ENCODE results near the gene CYSRT1.

CYSRT1 gene

DNA sequence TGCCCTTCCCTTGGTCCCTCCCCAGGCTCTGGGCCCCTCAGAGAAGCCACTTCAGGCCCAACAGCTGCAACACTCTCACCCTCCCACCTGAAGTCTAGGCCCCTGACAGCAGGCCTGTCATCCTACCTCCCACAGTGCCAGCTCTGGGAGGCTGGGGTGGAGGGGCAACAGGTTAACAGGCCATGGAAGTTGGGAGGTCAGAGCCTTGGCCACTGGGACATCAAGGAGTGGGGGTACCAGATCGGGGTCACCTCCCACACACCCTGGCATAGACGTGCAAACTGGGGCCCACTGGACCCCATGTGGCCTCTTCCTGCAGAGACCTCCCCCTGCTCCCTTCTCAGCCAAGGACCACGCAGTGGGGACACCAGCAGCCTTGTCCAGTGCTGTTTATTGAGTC, 33.7 kb upstream of the CYSRT1 start:
- no peak for DNase-seq

DNA sequence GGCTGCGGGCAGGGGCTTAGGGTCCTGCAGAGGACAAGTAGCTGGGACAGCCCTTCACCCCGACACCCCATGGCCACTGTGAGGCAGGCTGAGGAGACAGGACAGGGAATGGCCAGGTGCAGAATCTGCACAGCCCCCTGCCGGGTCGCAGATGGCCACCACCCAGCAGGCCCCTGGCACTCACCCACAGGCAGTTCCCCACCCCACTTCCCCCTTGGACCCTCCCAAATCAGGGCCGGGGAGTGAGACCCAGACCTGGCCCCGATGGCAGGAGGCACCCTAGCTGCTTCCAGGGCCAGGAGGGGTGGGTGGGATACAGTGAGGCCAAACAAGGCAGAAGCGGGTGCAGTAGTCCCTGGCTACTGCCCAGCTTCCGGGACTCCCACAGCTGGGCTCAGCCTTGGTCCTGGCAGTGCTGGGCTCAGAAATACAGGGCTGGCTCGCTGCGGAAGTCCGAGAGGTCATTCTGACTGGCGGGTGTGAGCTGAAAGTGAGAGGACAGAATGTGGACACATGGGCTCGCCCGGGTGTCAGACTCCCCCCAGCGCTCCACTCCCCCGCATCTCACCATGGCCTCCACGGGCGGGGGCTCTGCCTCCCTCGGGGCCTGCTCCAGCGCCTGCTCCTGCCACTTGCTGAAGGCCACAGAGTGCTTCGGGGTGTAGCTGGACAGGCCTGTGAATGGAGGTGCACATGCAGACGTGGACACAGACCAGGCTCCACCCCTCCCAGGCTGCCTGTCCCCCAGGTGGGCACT, 33.1 kb upstream of the CYSRT1 start:
- DNase-seq = no peak

DNA sequence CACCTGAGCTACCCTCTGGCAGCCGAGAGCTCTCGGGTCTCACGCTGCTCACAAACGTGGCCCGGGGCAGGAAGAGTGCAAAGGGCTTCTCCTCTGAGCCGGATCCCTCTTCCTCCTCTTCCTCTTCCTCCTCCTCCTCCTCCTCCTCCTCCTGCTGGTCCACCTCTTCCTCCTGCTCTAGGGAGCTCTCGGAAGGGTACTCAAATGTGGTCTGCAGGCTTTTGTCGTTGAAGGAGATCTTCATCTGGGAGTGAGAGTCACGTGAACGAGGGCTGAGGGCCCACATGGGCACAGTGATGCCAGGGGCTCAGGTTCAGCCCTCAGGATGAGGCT, 32.6 kb upstream of the CYSRT1 start:
- no peak for DNase-seq

DNA sequence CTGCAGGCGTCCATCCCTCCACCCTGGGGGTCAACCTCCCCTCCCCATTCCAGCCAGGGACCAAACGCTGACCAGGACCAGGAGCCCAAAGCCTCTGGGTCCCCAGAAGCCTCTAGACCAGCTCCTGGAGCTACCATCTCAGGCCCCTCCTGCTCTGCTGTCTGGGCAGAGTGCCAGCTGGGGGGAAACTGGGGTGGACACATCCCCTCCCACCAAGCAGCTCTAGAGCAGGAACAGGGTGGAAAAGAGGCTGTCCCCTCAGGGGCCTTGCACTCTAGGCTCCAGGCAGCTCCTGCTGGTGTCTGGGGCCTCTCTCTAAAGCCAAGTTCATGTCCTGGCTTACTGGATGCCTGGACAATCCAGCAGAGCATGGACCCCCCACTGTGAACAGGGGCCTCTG, 32.1 kb upstream of the CYSRT1 start:
- no peak for DNase-seq

DNA sequence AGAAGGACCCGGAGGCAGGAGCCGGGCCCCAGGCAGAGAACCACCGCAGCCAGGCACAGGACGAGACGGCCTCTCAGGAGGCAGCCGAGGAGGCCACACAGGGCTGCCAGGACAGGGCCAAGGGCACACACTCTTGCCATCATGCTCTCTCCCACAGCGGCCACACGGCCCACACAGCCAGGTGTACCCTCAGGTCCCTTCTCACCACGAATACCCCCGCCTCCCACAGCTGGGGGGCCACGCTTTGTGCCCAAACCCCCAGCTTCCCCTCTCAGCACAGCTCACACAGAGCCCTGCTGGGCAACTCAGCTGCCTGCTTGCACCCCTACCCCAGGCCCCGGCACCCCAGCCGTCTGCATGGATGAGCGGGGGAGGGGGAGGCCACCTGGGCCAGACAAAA, 31.2 kb upstream of the CYSRT1 start:
- DNase-seq = no peak

DNA sequence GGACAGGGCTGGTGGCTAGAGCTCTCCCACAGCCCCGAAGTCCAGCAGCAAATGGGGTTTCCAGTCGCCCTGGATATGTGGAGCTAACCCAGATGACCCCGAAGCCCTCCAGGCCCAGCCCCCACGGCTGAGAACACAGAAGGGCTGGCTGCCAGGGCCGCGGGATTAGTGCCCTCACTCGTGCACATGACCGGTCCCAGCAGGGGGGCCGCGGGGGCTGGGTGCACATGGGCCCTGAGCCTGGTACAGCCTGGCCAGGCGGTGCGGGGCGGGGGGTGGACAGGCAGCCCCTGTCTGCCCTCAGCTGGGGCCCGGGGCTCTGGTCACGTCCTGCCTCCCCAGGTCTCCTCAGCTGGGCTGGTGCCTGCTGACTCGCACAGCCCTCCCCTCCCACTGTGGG, 30.6 kb upstream of the CYSRT1 start:
- no peak for DNase-seq

DNA sequence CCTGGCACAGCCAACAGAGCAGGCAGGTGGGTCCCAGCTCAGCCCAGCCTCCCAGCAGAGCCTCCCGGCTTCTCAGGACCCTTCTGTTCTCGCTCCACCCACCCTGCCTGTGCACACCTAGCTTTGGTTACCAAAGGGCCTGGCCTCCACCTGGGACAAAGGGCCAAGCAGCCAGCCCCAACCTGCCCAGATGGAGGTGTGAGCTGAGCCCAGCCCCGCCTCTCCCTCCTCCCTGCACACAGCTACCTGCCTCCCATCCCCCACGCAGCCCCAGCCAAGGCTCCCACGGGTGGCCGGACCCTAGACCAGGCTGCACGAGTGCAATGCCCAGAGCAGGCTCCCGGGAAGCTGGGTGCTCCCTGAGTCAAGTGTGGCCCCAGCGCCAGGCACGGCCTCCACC, 30.1 kb upstream of the CYSRT1 start:
- DNase-seq = no peak

DNA sequence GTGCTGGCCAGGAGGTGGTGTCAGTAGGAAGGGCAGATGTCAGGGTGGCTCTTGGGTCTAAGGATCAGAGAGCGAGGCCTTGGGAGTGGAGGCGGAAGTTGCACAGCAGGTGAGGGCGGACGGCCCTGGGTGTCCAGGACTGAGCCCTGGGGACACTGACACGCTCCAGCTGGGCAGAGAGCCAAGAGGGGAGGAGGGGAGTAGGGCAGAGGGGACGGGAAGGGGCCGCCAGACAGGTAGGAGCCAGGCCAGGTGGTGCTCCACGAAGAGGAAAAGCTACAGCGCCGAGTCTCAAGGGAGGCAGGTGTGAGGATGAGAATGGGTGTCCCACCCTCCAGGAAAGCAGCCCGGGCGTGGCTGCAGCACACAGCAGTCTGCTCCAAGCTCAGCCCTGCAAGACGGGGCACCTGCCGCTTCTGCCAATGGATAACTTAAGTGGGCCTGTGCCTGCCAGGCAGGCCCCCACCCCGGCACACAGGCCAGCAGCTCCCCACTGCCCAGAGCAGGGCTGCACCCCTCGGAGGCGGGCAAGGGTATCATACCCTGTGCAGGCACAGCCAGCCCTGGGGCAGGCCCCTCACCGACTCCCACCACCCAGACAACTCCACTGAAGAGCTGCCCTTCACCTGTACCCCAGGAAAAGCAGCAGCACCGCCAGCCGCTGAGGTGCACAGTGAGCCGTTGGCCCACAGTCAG, 29.3 kb upstream of the CYSRT1 start:
- DNase-seq = no peak

DNA sequence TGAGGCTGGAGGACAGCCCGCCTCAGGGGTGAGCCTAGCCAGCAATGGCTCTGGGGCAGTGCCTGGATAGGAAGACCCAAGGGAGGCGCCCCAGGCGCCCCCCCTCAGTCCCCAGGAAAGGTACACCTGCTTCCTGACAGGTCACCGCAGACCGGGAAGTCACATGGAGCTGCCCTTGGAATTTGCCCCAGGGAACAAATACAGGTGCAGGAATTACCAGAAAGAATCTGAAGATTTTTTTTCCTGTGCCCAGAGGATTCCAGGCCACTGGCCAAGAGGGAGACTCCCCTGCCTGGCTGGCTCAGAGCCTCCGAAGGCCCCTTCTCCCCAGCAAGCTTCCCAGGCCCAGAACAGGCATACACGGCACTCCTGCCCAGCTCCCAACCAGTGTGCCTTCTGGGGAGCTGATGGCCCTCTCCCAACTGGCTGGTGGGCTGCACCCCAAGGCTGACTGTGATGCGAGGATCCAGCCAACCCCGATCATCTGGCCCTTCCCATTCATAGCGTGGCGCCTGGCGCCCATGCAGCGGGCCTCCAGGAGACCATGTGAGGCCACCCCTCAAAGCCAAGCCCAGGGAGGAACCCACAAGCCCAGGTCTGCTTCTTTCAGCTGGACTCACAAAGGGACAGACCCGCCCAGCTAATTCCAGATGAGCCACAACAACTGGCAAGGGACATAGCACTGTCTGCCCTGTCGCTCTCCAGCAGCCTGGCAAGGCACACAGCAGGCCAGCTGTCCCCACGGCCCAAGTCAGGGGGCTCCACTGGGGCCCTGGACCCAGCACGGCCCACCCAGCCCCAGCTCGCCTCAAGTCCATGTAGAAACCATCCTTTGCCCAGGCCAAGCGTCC, 26.7 kb upstream of the CYSRT1 start:
- no peak for DNase-seq

DNA sequence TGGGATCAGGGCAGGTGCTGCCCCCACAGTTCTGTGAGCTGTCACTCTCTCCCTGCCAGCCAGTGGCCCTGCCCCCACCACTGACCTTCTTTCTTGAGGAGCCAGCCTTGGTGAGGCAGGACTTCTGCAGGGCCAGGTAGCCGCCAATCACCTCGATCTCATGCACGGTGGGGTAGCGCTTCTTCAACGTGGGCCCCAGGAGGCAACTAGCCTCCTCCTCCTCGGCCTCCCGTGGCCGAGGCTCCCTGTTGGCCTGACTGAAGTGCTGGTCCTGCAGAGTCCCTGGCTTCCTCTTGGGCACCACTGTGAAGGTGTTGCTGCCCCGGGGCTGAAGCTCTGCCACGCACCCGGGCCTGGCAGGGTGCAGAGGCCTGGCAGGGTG, 26.1 kb upstream of the CYSRT1 start:
- DNase-seq = no peak

DNA sequence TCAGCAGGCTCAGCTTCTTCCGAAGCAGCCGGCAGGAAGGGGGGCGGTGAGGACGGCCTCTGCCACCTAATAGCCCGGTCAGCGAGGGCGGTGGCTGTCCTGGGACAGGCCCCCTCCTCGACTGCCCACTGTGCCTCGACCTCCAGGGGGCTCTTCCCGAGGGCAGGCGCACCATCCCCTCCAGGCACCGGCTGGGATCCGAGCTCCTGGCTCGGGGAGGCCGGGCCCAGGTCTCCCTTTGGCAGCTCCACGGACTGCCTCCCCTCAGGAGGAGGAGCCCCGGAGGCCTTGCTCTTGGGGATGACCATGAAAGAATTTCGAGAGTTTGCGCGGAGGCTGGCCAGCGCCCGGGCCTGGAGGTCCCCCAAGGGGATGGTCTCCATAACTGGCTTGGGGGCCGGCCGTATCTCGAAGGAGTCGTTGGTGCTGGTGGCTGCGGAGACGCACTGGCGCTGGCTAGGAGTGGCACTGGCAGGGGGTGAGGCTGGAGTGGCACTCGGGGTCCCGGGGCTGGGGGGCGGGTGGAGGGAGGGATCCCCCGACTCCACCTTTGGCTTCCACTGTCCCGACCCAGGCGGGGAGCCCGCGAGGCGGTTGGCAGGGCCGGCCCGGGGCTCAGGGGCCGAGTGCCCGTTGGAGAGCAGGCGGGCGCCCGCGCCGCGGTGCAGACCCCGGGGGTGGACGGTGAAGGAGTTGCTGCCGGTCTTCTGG, 25.4 kb upstream of the CYSRT1 start:
- no peak for DNase-seq

DNA sequence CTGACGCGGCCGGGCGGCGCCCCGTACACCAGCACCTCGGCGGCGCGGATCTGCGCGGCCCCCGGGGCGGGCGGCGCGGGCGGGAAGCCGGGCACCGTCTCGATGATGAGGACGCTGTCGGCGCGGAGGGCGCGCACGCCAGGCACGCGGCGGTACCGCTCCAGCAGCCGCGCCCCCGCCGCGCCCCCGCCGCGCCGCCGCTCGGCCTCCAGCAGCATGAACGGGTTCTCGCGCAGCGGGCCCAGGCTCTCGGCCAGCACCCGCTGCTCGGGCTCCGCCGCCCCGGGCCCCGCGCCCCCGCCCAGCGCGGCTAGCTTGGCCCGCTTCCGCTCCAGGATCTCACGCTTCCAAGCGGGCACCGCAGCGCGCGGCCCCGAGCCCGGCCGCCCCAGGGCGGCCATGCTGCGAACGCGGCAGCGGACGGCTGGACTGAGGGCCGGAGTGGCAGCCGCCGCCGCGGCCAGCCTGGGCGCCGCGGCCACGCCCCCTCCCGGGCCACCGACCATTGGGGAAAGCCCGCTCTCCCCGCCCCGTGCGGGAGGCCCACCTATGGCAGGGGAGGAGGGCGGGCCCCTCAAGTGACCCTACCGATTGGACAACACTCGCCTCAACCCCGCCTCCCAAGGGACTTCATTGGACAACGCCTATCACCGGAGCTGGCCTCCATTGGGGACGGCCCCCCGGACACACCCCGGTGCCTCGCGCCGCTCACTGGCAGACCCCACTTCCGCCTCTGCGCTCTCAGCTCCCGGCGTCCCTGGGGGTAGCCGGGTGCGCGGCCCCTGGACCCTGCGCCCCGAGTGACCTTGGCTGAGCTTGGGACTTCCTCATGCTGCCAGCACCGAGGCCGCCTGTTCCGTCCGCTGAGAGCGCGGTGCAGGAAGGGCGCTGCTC, 24.4 kb upstream of the CYSRT1 start, which contains the start of gene TPRN:
TSS of gene TPRN (minus strand) at position 431 of the 894 bp plus-strand sequence. CDS start at position 401, 30 bp downstream.
- peak; percentile 99 for DNase-seq

DNA sequence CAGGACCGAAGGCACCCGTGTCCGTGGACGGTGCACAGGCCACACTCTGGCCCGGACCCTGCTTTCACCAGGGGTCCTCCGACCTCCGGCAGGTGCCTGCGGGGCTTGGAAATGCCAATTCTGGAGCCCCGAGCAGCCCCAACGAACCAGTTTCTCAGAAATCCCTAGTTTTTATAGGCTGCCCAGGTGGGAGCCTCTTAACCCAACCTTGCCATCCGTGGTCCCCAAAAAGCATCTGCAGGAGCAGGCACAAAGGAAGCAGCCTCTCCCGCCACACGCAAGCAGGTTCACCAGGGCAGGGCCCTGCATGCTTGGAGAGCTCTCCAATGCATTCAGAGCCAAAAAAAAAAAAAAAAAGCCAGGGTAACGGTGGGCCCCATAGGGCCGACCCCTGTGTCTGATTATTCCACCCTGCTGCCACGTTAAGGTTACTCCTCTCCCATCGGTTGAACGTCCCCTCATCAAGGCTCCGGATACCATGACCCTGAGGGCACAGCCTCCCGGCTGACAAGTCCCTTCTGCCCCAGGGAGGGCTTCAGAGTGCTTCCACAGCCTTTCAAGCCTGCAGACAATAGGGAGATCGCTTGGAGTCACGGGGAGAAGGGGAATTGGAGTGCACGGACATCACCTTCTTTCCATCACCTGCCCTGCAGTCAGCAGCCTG, 23.6 kb upstream of the CYSRT1 start:
- DNase-seq = no peak

DNA sequence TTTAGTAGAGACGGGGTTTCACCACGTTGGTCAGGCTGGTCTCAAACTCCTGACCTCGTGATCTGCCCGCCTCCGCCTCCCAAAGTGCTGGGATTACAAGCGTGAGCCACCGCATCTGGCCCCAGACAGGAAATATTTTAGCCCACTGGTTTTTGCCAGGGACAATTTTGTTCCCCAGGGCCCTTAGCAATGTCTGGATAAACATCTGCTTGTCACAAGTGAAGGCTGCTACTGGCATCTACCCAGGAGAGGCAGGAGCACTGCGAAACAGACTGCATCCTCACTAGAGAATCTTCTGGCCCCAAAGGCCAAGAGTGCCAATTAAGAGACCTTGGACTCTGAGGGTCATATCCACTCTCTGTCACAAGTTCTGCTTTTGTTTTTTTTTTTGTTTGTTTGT, 22.0 kb upstream of the CYSRT1 start:
- no peak for DNase-seq

DNA sequence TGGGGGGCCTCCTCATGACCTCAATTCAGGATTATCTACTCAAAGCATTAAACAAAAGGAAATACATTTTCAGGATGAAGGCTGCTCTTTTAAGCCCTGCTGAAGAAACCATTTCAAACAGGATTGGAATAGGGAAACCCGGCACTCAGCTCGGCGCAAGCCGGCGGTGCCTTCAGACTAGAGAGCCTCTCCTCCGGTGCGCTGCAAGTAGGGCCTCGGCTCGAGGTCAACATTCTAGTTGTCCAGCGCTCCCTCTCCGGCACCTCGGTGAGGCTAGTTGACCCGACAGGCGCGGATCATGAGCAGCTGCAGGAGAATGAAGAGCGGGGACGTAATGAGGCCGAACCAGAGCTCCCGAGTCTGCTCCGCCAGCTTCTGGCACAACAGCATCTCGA, 20.2 kb upstream of the CYSRT1 start:
- no peak for DNase-seq

DNA sequence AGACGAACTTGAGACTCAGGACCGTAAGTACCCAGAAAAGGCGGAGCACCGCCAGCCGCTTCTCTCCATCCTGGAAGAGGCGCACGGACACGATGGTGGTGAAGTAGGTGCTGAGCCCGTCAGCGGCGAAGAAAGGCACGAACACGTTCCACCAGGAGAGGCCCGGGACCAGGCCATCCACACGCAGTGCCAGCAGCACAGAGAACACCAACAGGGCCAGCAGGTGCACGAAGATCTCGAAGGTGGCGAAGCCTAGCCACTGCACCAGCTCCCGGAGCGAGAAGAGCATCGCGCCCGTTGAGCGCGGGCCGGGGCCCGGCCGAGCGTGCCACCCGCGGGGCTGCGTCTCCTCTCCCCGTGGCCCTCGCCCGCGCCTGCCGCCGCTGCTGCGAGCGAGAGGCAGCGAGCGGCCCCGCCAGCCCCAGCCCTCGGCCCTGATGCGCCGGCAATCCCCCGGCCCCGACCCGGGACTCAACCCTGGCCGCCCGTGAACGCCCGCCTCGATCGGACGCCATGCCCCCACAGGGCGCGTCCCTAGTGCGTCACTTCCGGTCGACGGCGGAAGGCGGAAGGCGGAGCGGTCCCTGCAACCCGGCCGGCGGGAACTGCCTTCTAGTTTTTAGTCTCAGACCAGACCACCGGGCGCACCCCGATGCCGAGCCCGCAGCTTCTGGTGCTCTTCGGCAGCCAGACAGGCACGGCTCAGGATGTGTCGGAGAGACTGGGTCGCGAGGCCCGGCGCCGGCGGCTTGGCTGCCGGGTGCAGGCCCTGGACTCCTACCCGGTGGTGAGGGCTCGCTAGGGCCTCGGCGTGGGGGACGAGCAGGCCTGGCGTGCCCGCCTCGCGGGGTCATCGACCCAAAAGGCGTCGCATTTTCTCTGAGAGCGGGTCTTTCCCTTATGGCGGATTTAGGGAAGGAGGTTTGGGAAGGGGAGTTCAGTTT, 19.6 kb upstream of the CYSRT1 start, which contains the start of the genes NDOR1 and TMEM203:
TSS of gene NDOR1 (plus strand) at position 575 of the 944 bp plus-strand sequence. CDS start at position 653, 78 bp downstream.
TSS of gene TMEM203 (minus strand) at position 523 of the 944 bp plus-strand sequence. CDS start at position 289, 234 bp downstream.
- peak; percentile 92 for DNase-seq

DNA sequence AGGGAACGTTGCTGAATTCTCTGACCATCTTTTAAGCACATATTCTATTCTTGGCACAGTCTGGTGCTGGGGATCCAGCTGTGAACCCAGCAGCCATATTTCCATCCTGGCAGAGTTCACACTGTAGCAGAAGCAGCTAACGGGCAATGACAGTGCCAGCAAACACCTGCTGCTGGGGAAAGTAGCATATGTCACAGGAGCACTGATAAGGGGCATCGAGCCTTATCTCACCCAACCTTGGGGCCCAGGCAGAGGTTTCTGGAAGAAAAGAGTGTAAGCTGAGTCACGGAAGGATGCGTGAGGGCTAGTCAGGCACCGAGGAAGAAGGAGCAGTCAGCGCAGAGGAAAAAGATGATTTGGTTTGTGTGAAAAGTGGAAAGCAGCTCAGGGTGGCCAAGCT, 18.4 kb upstream of the CYSRT1 start:
- DNase-seq = no peak

DNA sequence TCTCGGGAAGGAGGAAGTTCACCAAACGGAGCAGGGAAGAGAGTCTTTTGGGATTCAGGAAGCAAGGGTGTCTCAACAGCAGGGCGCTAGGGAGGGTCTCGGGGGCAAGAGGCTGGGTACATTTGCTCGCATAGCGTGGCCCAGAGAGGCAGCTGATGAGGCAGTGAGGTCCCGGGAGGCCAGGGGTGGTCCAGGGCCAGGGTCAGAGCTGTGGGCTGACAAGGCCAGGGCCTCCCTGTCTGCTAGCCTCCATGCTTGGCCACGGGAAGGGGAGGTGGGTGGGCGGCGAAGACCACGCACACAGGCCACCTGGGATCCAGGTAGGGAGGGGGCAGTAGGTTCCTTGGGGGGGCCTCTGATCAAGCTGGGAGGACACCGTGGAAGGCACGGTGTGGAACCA, 13.4 kb upstream of the CYSRT1 start:
- no peak for DNase-seq

DNA sequence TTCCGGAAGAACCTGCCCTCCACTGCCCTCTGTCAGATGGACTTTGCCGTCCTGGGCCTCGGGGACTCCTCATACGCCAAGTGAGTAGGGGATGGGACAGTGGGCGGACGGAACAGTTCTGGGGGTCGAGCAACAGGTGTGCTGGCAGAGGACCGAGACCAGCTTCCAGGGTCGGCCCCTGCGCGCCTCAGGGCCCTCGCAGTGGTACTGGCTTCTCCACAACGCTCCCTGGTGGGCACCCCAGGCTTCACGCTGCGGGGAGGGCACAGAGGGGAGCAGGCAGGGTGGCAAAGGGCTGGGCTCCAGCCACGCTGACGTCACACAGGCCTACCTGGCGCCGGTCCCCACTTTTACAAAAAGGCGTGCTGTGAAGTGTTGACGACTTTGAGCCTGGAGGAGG, 12.5 kb upstream of the CYSRT1 start:
- no peak for DNase-seq

Measured in CD4-positive, alpha-beta T cell treated with Interleukin-21 for 1 hour (primary cell).